DOHH2 (cell line): ENCODE data around the gene HEATR9.

Experiments
- H3F3A ChIP-seq: fragments of 200-600 bp; sonication (generic), shearing (Covaris generic); 2 replicates; pipeline ENCODE4 v1.6.0; 2016; ENCODE audit warnings: antibody characterized with exemption, mild to moderate bottlenecking; ENCODE audit not compliant: control insufficient read depth, insufficient read depth
- H3K27ac ChIP-seq: fragments of 200-600 bp; sonication (generic); 2 replicates; pipeline ENCODE4 v1.5.1; 2014; ENCODE audit warnings: low read depth, mild to moderate bottlenecking, low read length, moderate library complexity
- H3K27me3 ChIP-seq: fragments of 200-600 bp; sonication (generic); 2 replicates; pipeline ENCODE4 v1.6.1; 2014; ENCODE audit warnings: mild to moderate bottlenecking, low read length, mixed read lengths; ENCODE audit not compliant: control insufficient read depth
- H3K36me3 ChIP-seq: fragments of 200-600 bp; sonication (generic); 2 replicates; pipeline ENCODE4 v1.6.1; 2014; ENCODE audit warnings: mild to moderate bottlenecking, low read length, moderate library complexity, mixed read lengths; ENCODE audit not compliant: control insufficient read depth
- H3K4me1 ChIP-seq: fragments of 200-600 bp; sonication (generic); 2 replicates; pipeline ENCODE4 v1.6.1; 2014; ENCODE audit warnings: mild to moderate bottlenecking, low read length, mixed read lengths; ENCODE audit not compliant: control insufficient read depth
- H3K4me2 ChIP-seq: fragments of 200-600 bp; sonication (generic); 2 replicates; pipeline ENCODE4 v1.6.0; 2014; ENCODE audit warnings: mild to moderate bottlenecking, low read length, moderate library complexity
- H3K4me3 ChIP-seq: fragments of 200-600 bp; sonication (generic); 2 replicates; pipeline ENCODE4 v1.5.1; 2014; ENCODE audit warnings: mild to moderate bottlenecking, low read length, mixed read lengths
- H3K79me2 ChIP-seq: fragments of 200-600 bp; sonication (generic); 2 replicates; pipeline ENCODE4 v1.6.1; 2014; ENCODE audit warnings: mild to moderate bottlenecking, low read length, mixed read lengths; ENCODE audit not compliant: control insufficient read depth
- H3K9me2 ChIP-seq: fragments of 200-600 bp; sonication (generic); replicated peaks from 2 replicates; pipeline ENCODE4 v1.6.1; 2014; ENCODE audit warnings: mild to moderate bottlenecking, low read length, mixed read lengths; ENCODE audit not compliant: control insufficient read depth
- H3K9me3 ChIP-seq: fragments of 200-600 bp; sonication (generic); 2 replicates; pipeline ENCODE4 v1.6.1; 2014; ENCODE audit warnings: antibody characterized with exemption, low read length, mixed read lengths; ENCODE audit not compliant: control insufficient read depth, insufficient read depth
- H4K20me1 ChIP-seq: fragments of 200-600 bp; sonication (generic); 2 replicates; pipeline ENCODE4 v1.6.0; 2014; ENCODE audit warnings: low read depth, mild to moderate bottlenecking, antibody characterized with exemption, low read length, moderate library complexity; ENCODE audit not compliant: control insufficient read depth, insufficient read depth
- EZH2phosphoT487 ChIP-seq: fragments of 200-600 bp; sonication (generic); IDR thresholded peaks from 2 replicates; pipeline ENCODE4 v1.6.1; 2017; ENCODE audit warnings: borderline replicate concordance, mild to moderate bottlenecking, antibody characterized with exemption, low read length, moderate library complexity, mixed read lengths
- TF ChIP-seq, protein P1 (sequence below): fragments of 200-600 bp; sonication (generic); IDR thresholded peaks from one replicate; pipeline ENCODE4 v1.5.1; 2014; ENCODE audit warnings: antibody characterized with exemption, mild to moderate bottlenecking, low read depth, low read length; ENCODE audit not compliant: poor library complexity, severe bottlenecking

Gene HEATR9

DNA sequence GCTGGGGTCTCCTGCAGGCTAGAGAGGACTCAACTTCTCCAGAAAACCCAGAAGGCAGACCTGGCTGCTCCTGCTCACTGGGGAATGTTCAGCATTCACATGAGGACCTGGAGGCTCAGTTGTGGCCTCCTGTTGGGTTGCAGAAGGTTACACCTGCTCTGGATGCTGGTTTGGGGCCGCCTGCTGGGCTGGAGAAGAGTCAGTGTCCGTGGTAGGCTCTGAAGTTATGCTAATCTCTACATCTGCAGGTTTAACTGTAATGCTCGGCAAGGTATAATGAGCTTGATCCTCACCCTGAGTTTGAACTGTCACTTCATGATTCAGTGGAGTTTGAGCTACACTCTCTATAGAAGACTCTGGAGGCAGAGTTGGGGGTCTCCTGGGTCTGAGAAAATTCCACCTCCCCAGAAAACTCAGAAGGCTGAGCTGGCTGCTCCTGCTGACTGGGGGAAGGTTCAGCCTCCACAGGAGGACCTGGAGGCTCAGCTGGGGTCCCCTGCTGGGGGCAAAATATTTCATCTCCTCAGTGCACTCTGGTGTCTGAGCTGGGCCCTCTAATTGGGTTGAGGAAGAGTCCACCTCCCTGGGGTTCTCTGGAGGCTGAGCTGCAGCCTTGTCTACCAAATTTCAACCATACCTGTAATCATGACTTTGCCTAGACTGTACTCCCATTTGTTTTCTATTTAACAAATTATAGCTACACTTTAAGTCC is 38.4 kb upstream of the HEATR9 start:
- Histone ChIP-seq H3K9me3 (no peaks in the 10 kb centered on the region), H3K27ac (no peak overlapping the region), H3K4me2 (no peak overlapping the region), H3K36me3 (no peaks in the 10 kb centered on the region), H3K9me2 (no peaks in the 10 kb centered on the region), H3K4me3 (no peak overlapping the region), H3K4me1 (no peaks in the 10 kb centered on the region), H3F3A (no peaks in the 10 kb centered on the region), H4K20me1 (no peaks in the 10 kb centered on the region), H3K27me3 (0 out of 2 replicates have a peak, but pooled peaks cover 2% of the 10 kb centered on the region), H3K79me2 (no peaks in the 10 kb centered on the region)
- TF ChIP-seq, protein P1, sequence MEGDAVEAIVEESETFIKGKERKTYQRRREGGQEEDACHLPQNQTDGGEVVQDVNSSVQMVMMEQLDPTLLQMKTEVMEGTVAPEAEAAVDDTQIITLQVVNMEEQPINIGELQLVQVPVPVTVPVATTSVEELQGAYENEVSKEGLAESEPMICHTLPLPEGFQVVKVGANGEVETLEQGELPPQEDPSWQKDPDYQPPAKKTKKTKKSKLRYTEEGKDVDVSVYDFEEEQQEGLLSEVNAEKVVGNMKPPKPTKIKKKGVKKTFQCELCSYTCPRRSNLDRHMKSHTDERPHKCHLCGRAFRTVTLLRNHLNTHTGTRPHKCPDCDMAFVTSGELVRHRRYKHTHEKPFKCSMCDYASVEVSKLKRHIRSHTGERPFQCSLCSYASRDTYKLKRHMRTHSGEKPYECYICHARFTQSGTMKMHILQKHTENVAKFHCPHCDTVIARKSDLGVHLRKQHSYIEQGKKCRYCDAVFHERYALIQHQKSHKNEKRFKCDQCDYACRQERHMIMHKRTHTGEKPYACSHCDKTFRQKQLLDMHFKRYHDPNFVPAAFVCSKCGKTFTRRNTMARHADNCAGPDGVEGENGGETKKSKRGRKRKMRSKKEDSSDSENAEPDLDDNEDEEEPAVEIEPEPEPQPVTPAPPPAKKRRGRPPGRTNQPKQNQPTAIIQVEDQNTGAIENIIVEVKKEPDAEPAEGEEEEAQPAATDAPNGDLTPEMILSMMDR = no peak
- no peak for TF ChIP-seq EZH2phosphoT487

GRCh38 chr17:35906191-35906925 is 37.7 kb upstream of the HEATR9 start:
- H3K4me1 ChIP-seq = no peaks in the 10 kb centered on the region
- no peak for TF ChIP-seq EZH2phosphoT487
- TF ChIP-seq, protein P1 = no peak

DNA sequence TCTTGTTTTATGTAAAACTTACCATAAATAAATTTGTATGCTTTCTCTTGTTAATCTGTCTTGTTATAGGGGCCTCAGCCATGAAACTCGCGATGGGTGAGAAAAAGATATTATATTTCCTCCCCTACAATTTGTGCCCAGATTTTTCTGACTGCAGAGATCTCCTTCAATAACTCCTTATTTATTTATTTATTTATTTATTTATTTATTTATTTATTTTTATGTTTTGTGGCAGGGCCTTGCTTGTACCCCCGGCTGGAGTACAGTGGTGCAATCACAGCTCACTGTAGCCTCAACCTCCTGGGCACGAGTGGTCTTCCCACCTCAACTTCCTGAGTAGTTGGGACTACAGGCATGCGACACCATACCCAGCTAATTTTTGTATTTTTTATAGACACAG is 34.8 kb upstream of the HEATR9 start:
- H3K79me2 ChIP-seq = no peaks in the 10 kb centered on the region
- H3K4me2 ChIP-seq = no peak overlapping the region
- TF ChIP-seq EZH2phosphoT487 = no peak
- TF ChIP-seq, protein P1 = no peak
- no peaks in the 10 kb centered on the region for H3K9me3 ChIP-seq
- no peaks in the 10 kb centered on the region for H3K9me2 ChIP-seq
- no peak overlapping the region for H3K27ac ChIP-seq
- H3K4me3 ChIP-seq = no peak overlapping the region
- H3K36me3 ChIP-seq = no peaks in the 10 kb centered on the region
- no peaks in the 10 kb centered on the region for H3F3A ChIP-seq
- H3K27me3 ChIP-seq = no peaks in the 10 kb centered on the region
- H3K4me1 ChIP-seq = no peaks in the 10 kb centered on the region
- no peaks in the 10 kb centered on the region for H4K20me1 ChIP-seq

More at GRCh38 chr17:35906191-35906925, 37.7 kb upstream of the HEATR9 start:
- H3K9me2 ChIP-seq = no peaks in the 10 kb centered on the region
- no peak overlapping the region for H3K4me2 ChIP-seq
- no peaks in the 10 kb centered on the region for H3F3A ChIP-seq
- H3K27ac ChIP-seq = no peak overlapping the region
- H3K27me3 ChIP-seq = 0 out of 2 replicates have a peak, but pooled peaks cover 2% of the 10 kb centered on the region
- no peaks in the 10 kb centered on the region for H3K9me3 ChIP-seq
- no peaks in the 10 kb centered on the region for H4K20me1 ChIP-seq
- no peak overlapping the region for H3K4me3 ChIP-seq
- no peaks in the 10 kb centered on the region for H3K36me3 ChIP-seq
- no peaks in the 10 kb centered on the region for H3K79me2 ChIP-seq
